Left ventricle myocardium inferior (tissue), 1 donor: Measurements from ENCODE around the gene PRR33. TPM values are rescaled to one million over a fixed set of nuclear protein-coding genes. Genes with fewer than 3 reads are reported as not detected.
"Not testable (repeated sequence)": the region's sequence is repeated elsewhere in the genome, so short reads cannot be mapped to it uniquely, and the experiment has no call there.

Experiments used
- DNase-seq: peaks from one replicate; pipeline ENCODE4 v3.0.0-alpha.2; 2020
- H3K27ac ChIP-seq: fragments of 200-600 bp; replicated peaks from 2 replicates; pipeline ENCODE4 v1.8.0; 2021
- H3K27me3 ChIP-seq: fragments of 200-600 bp; 2 replicates; pipeline ENCODE4 v1.8.0; 2021; ENCODE audit warnings: low read depth
- H3K36me3 ChIP-seq: fragments of 200-600 bp; 2 replicates; pipeline ENCODE4 v1.8.0; 2021
- H3K4me1 ChIP-seq: fragments of 200-600 bp; 2 replicates; pipeline ENCODE4 v1.8.0; 2021
- H3K4me3 ChIP-seq: fragments of 200-600 bp; 2 replicates; pipeline ENCODE4 v1.8.0; 2021; ENCODE audit warnings: mild to moderate bottlenecking, moderate library complexity
- H3K9me3 ChIP-seq: fragments of 200-600 bp; replicated peaks from 2 replicates; pipeline ENCODE4 v1.8.0; 2021
- CTCF ChIP-seq: fragments of 200-600 bp; IDR thresholded peaks from 2 replicates; pipeline ENCODE4 v1.8.0; 2021; ENCODE audit warnings: antibody characterized with exemption, mild to moderate bottlenecking, borderline replicate concordance
- intact Hi-C: fragments of 100-400 bp; cut with micrococcal nuclease; formaldehyde crosslinking; loops from one replicate; pipeline ENCODE4 v1.11.0; 2022
- total RNA-seq: library from RNA; stranded (reverse); fragmentation: NEBNext Ultra II Directional; extraction: Animal tissue kit (Norgen Biotek cat#: 25700); gene quantifications from one replicate; pipeline ENCODE4 v1.2.1, GENCODE V29; 2021
- donor health status: DM: no; HTN: yes; CAD: no; lungs with severe emphysema.

The PRR33 gene
- total RNA-seq, 1 donor from 2014 or later = 2.4 TPM

GRCh38 chr11:1877211-1878136 is 14.2 kb downstream of the PRR33 start:
- peak; percentile 74 for DNase-seq
- no peaks in the 10 kb centered on the region for H3K36me3 ChIP-seq
- intact Hi-C loops = no loop called here
- H3K27me3 ChIP-seq = no peaks in the 10 kb centered on the region
- H3K27ac ChIP-seq = peak overlapping the region; percentile 97
- peak overlapping the region; percentile 25 for H3K4me3 ChIP-seq
- no peak for TF ChIP-seq CTCF
- H3K9me3 ChIP-seq = no peaks in the 10 kb centered on the region
- peaks cover 78% of the 10 kb centered on the region for H3K4me1 ChIP-seq

- intact Hi-C loops = no loop called here
- no peaks in the 10 kb centered on the region for H3K27me3 ChIP-seq
- H3K4me3 ChIP-seq = peak overlapping the region; percentile 50
- H3K4me1 ChIP-seq = peaks cover 69% of the 10 kb centered on the region
- peak overlapping the region; percentile 97 for H3K27ac ChIP-seq
- H3K36me3 ChIP-seq = no peaks in the 10 kb centered on the region
- TF ChIP-seq CTCF = peak; percentile 68
- no peaks in the 10 kb centered on the region for H3K9me3 ChIP-seq
- peak; percentile 85 for DNase-seq
Observed at GRCh38 chr11:1876361-1877063, 15.2 kb downstream of the PRR33 start.

DNA sequence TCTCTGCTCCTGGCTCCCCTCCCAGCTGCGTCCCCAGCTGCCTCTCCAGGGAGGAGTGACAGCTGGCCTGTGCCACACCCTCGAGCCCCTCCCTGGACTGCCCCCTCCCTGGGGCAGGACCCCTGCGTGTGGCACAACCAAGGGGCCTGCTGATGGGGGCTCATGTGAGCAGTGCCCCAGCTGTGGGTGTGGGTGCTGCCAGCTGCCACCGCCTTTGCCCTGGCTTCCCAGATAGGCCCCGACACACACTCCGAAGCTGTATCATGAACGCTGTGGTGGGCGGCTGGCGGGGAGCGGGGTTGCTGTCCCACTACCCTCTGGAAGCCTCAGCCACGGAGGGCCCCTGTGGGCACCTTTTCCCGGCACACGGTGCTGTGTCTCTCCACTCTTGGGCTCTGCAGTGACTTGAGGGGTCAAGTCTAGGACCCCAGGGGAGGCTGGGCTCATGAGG is 15.8 kb downstream of the PRR33 start:
- H3K9me3 ChIP-seq, H3K36me3 ChIP-seq, intact Hi-C loops, DNase-seq, H3K27me3 ChIP-seq: not testable (repeated sequence)
- Histone ChIP-seq H3K4me3 (peak overlapping the region; percentile 50), H3K4me1 (peaks cover 64% of the 10 kb centered on the region), H3K27ac (peak overlapping the region; percentile 97)

GRCh38 chr11:1875093-1875850 is 16.4 kb downstream of the PRR33 start:
- peaks cover 11% of the 10 kb centered on the region for H3K27me3 ChIP-seq
- peak overlapping the region; percentile 97 for H3K27ac ChIP-seq
- TF ChIP-seq CTCF = no peak
- peak; percentile 49 for DNase-seq
- intact Hi-C loops = no loop called here
- H3K4me1 ChIP-seq = peaks cover 64% of the 10 kb centered on the region
- H3K4me3 ChIP-seq = peak overlapping the region; percentile 50
- H3K36me3 ChIP-seq = no peaks in the 10 kb centered on the region
- no peaks in the 10 kb centered on the region for H3K9me3 ChIP-seq

DNA sequence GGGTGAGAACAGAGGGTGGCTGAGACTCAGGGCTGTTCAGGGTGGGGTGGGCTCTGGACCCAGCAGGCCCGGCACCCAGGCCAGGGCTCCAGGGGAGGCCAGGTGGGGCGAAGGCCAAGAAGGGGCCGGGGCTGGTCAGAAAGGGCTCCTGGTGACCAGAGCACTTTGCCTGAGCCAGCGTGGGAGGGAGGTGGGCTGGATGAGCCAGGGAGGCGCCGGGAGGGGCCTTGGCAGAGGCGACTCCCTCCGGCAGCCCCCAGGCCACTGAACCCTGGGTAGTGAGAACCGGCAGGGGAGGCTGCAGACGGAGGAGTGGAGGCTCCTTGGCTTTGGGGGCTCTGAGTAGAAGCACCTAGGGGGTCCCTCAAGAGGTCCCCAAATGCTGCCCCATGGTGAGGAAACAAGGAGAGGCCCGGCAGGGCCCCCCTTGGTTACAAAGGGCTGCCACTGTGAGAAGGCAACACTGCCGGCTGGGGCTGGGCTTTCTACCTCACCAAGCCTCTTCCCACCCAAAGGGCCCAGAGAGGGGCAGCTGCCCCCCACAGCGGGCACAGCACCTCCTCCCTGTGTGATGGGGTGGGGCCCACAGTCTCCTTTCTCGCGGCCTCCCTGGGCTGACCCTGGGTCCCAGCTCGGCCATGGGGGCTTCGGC is 17.1 kb downstream of the PRR33 start:
- Histone ChIP-seq H3K27ac (peak overlapping the region; percentile 97), H3K27me3 (peaks cover 18% of the 10 kb centered on the region), H3K4me3 (peak overlapping the region; percentile 50), H3K4me1 (peaks cover 64% of the 10 kb centered on the region)
- DNase-seq = peak; percentile 34
- H3K36me3 ChIP-seq, H3K9me3 ChIP-seq, intact Hi-C loops: not testable (repeated sequence)

DNA sequence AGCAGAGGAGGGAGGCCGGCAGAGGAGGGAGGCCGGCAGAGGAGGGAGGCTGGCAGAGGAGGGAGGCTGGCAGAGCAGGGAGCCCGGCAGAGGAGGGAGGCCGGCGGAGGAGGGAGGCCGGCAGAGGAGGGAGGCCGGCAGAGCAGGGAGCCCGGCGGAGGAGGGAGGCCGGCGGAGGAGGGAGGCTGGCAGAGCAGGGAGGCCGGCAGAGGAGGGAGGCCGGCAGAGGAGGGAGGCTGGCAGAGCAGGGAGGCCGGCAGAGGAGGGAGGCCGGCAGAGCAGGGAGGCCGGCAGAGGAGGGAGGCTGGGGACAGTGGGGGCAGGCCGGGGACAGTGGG is 17.9 kb downstream of the PRR33 start:
- Histone ChIP-seq H3K27ac (peak overlapping the region; percentile 73), H3K27me3 (peaks cover 25% of the 10 kb centered on the region), H3K4me3 (peak overlapping the region; percentile 50), H3K4me1 (peaks cover 61% of the 10 kb centered on the region)
- H3K9me3 ChIP-seq, DNase-seq, intact Hi-C loops, H3K36me3 ChIP-seq: not testable (repeated sequence)
